LNCAP (cell line): ENCODE results near the gene CRLF1.

Experiments used
- TF ChIP-seq, protein P1 (sequence below): fragments of 450-650 bp; IDR thresholded peaks from 2 replicates; pipeline ENCODE4 v1.5.1; 2017; ENCODE audit warnings: mild to moderate bottlenecking

CRLF1 gene

DNA sequence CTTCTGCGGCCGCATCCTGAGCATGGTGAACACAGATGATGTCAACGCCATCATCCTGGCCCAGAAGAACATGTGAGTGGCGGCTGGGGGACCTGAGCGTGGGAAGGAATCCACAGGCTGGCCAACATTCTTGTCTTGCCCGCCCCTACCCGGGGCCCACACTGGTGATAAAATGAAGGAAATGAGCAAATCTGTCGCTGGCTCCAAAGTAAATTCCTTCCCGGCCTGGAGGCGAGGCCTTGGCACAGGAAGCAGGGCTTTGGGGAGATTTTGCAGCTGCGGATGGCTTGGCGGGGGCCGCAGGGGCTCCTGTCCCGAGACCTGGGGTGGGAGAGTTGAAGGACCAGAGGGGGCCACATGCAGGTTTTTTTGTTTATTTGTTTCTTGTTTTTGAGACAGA lies 44.5 kb downstream of the CRLF1 start:
- TF ChIP-seq, protein P1, sequence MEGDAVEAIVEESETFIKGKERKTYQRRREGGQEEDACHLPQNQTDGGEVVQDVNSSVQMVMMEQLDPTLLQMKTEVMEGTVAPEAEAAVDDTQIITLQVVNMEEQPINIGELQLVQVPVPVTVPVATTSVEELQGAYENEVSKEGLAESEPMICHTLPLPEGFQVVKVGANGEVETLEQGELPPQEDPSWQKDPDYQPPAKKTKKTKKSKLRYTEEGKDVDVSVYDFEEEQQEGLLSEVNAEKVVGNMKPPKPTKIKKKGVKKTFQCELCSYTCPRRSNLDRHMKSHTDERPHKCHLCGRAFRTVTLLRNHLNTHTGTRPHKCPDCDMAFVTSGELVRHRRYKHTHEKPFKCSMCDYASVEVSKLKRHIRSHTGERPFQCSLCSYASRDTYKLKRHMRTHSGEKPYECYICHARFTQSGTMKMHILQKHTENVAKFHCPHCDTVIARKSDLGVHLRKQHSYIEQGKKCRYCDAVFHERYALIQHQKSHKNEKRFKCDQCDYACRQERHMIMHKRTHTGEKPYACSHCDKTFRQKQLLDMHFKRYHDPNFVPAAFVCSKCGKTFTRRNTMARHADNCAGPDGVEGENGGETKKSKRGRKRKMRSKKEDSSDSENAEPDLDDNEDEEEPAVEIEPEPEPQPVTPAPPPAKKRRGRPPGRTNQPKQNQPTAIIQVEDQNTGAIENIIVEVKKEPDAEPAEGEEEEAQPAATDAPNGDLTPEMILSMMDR: no peak

DNA sequence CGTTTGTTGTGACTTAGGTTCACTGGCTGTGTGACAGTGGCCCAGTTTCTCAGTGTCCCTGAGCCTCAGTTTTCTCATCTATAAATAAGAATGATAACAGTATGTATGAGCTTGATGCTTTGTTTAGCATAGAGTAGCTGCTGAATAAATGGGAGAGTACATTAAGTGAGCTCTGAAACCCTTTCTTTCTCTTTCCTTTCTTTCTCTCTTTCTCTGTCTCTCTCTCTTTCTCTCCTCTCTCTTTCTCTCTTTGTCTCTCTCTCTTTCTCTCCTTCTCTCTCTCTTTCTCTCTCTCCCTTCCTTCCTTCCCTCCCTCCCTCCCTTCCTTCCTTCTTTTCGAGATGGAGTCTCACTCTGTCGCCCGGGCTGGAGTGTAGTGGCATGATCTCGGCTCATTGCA lies 46.9 kb downstream of the CRLF1 start:
- TF ChIP-seq, protein P1: no peak

DNA sequence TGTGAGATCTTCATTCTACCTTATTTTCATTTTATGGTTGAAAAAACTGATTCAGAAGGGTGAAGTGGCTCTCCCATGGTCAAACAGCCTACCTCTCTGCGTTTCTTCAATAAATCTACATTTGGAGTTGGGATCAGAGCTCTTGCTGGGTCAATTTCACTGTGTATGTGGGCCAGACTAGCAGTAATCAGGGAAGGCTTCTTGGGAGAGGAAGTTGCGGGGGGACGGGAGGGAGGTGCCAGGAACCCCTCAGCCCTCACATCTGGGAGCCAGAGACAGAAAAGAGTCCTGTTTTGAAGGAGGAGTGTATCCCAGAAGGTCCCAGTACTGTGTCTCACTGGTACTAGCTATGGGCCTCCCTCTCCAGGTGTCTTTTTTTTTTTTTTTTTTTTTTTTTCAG lies 48.0 kb downstream of the CRLF1 start:
- TF ChIP-seq, protein P1: no peak

DNA sequence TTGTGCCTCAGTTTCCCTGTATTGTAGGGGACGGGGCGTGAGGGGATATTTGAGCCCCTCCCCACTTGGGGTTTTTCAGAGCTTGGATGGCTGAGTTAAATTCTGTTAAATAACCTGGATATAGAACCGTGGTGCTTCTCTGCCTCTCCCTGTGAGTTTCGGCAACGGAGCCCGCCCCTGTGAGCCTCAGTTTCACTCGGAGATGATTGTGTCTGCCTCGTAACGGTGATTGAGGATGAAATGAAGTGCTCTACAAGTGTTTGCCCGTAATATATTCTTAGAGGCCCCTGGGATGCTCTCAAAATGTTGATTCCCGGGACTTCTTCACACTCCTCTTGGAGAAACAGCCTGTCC lies 48.4 kb downstream of the CRLF1 start:
- TF ChIP-seq, protein P1: no peak

DNA sequence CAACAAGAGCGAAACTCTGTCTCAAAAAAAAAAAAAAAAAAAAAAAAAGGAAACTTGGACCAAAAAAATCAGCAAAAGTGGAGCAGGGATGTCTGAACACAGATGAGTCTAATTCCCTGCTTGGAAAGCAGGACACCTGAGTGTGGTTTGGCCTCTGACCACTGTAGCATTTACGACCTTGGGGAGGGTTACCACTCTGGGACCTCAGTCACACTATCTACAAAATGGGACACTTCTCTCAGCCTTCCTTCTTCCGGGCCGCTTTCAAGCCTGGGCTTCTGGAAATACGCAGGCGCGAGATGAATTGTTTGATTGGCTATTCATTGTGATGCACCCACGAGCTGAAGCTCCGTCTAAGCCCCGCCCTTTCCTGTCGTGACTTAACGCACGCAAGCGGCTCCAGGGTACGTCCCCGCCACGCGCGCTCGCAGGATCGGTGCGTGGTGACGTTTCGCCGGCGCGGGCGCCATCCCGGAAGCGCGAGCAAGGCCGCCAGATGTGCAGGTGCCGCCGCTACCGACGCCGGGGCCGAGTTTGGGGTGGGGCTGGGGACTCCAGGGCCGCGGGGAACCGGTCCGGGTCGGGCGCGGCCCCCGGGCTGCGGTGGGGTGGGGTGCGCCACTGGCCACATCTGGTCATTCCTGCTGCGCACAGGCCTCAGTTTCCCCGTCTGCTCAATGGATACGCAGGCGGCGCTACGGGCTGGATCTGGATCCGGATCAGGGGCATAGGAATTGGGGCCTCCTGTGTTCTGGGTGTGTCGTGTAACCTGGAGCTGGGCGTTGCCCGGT lies 49.0 kb downstream of the CRLF1 start, which contains the start of gene KXD1:
Gene KXD1 (plus strand): TSS at position 460 of the 791 bp plus-strand sequence. CDS start 4,187 bp downstream, outside the sequence.
- TF ChIP-seq, protein P1: no peak

DNA sequence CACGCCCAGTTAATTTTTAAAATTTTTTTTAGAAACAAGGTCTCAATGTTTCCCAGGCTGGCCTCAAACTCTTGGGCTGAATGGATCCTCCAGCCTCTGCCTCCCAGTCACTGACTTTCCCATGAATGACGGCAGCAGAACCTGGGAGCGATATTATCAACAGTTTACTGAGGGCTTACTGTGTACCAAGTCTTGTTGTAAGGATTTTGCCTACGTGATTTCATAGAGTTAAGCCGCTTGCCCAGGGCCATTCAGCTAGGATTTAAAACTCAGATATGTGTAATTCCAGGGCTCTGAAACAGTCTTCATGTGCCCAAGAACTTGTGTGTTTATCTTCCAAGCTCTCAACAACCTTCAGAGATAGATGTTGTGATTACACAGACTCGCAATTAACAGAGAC lies 55.0 kb downstream of the CRLF1 start:
- TF ChIP-seq, protein P1: no peak

DNA sequence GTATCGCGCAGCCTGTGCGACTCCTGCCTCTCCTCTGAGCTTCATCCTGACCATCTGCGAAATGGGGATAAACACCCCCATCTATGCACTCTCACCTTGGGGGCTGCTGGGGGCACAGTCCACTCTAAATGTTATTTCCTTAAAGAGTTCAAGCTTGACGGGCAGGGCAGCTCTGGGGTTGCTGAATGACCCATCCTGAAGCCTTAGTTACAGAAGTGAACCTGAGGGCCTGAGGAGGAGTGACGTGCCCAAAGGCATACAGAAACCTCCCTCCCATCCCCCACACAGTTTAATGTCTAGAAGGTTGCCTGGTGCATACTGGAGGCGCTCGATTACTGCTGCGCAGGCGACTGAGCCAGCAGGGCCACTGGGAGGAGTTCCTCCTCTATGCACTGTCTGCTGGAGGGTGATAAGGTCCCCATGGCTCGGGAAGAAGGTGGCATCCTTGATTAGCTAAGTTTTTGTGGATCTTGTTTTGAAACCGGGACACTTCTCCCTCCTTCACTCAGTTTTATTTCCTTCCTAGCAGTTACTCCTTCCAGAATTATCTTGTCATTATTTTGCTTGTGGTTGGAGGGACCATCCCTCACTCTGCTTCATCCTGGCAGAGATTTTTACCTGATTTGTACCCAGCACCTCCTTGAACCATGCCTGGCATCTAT lies 62.7 kb downstream of the CRLF1 start:
- TF ChIP-seq, protein P1: peak; percentile 30; the same call in 1 of the 2 replicates
